Hindlimb muscle (tissue), 1 donor: ENCODE results near the gene NELFB. TPM values are rescaled to one million over a fixed set of nuclear protein-coding genes. Genes with fewer than 3 reads are reported as not detected.
"Not testable (repeated sequence)": the region's sequence is repeated elsewhere in the genome, so short reads cannot be mapped to it uniquely, and the experiment has no call there.

Experiments
- DNase-seq: peaks from one replicate; pipeline ENCODE4 v3.0.0-alpha.2; 2013
- polyA plus RNA-seq: library from polyadenylated mRNA; unstranded; fragments of 120-200 nt; gene quantifications from one replicate; pipeline ENCODE4 v1.2.1, GENCODE V29; 2013; ENCODE audit not compliant: insufficient read length

NELFB gene
- polyA plus RNA-seq, 1 donor, result 53.1 TPM

GRCh38 chr9:137247135-137247915, 7.8 kb upstream of the NELFB start:
- no peak for DNase-seq

- DNase-seq, result no peak
These were observed 7.3 kb upstream of the NELFB start for GRCh38 chr9:137247916-137248175.

GRCh38 chr9:137250329-137251193, 4.6 kb upstream of the NELFB start:
- no peak for DNase-seq

- DNase-seq, result no peak
These were observed 4.0 kb upstream of the NELFB start, which contains the start of gene STPG3 for GRCh38 chr9:137251194-137251461. Gene STPG3, plus strand, starts transcription at chr9:137251286. Its CDS starts 1 bp downstream, at chr9:137251287.

GRCh38 chr9:137251490-137252268, 3.4 kb upstream of the NELFB start:
- DNase-seq, result no peak

GRCh38 chr9:137252555-137253506, 2.3 kb upstream of the NELFB start:
- DNase-seq, result no peak

GRCh38 chr9:137253717-137254623, 1.2 kb upstream of the NELFB start:
- DNase-seq, result no peak

- DNase-seq, result no peak
These were observed 454 bp downstream of the NELFB start for GRCh38 chr9:137255448-137256114.

- DNase-seq, result no peak
These were observed 1.2 kb downstream of the NELFB start for GRCh38 chr9:137256362-137256761.

GRCh38 chr9:137256856-137257255, 1.7 kb downstream of the NELFB start:
- DNase-seq, result no peak

GRCh38 chr9:137262173-137262908, 7.2 kb downstream of the NELFB start:
- not testable (repeated sequence) for DNase-seq

- no peak for DNase-seq
These were observed 7.8 kb downstream of the NELFB start for GRCh38 chr9:137262909-137263285.

GRCh38 chr9:137263506-137263905, 8.4 kb downstream of the NELFB start:
- DNase-seq, result no peak

- DNase-seq, result no peak
These were observed 8.9 kb downstream of the NELFB start for GRCh38 chr9:137264067-137264466.

- no peak for DNase-seq
These were observed 10.5 kb downstream of the NELFB start for GRCh38 chr9:137265496-137266161.

GRCh38 chr9:137266162-137266527, 11.0 kb downstream of the NELFB start:
- DNase-seq, result no peak

GRCh38 chr9:137266585-137267453, 11.7 kb downstream of the NELFB start:
- DNase-seq, result no peak

- no peak for DNase-seq
These were observed 12.8 kb downstream of the NELFB start for GRCh38 chr9:137267933-137268355.
